Erythroblast (primary cell): ENCODE data around the gene PPM1M.

ENCODE experiments used
- GATA1 ChIP-seq: IDR thresholded peaks from 2 replicates; pipeline ENCODE4 v1.6.1; 2011; ENCODE audit warnings: low read depth, mild to moderate bottlenecking, control low read depth, low read length, moderate library complexity
- POLR2A ChIP-seq: IDR thresholded peaks from 2 replicates; pipeline ENCODE4 v1.6.1; 2011; ENCODE audit warnings: mild to moderate bottlenecking, low read length

DNA sequence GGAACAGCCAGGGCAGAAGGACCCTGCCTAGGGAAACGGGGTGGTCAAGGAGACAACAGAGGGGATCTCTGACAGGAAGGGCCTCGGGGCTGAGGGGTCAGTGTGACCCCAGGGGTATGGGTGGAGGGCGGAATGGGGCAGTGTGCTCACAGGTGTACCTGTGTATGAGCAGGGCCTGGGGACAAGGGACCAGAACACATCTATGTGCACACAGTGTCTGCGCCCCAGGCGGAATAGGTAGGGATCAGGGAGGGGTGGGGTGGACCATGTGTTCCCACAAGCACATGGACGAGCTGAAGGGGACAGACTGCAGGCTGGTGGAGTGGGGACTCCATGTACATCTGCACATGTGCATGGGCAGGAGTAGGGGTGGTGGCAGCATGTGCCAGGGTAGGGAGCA is 15.1 kb upstream of the PPM1M start:
- TF ChIP-seq POLR2A (no peak), GATA1 (no peak)
